ENCODE data around the gene CTSZ. TPM values are rescaled to one million over a fixed set of nuclear protein-coding genes. Genes with fewer than 3 reads are reported as not detected.

Gene CTSZ
- total and polyA plus RNA-seq, 10 of the 15 experiments (the other 5 are each of a cell fraction or from before 2014, with no cell fraction given), result 6.0 to 301 (median 154) TPM

DNA sequence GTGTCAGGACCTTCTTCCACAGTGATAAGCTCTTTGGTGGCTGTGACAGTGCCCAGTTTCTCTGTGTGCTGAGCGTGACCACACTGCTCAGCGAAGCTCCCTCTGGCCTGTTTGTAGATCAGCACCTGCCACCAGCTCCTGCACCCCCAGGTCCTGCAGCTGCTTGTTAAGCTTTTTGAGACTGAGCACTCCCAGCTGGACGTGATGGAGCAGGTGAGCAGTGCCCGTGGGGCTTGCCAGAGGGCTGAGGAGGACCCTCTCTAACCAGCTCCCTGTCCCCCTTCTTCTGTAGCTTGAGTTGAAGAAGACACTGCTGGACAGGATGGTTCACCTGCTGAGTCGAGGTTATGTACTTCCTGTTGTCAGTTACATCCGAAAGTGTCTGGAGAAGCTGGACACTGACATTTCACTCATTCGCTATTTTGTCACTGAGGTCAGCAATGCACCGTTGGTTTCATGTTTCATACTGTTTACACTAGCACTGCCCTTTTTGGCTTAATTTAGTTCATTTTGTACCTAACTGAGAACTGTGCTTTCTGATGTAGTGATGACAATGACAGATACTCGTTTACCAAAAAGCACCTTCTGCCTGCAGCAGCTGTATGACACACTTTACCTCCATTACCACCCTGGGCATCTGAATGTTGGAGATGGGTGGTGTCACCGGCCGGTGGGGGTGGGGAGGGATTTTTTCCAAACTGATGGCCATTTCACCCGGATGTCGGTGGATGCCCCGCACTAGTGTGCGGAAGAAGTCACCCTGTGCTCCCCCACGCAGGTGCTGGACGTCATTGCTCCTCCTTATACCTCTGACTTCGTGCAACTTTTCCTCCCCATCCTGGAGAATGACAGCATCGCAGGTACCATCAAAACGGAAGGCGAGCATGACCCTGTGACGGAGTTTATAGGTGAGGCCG lies 13.5 kb downstream of the CTSZ start (continued):
- TF ChIP-seq TARDBP (IDR thresholded peaks at IDR 0.05; ENCODE audit: borderline replicate concordance), result 0 out of 2 replicates have a peak, but pooled peaks have one; percentile 8
- TF ChIP-seq SUPT20H (IDR thresholded peaks at IDR 0.05; ENCODE audit: borderline replicate concordance, control insufficient read depth, low read depth, low read length), result no peak
- no peak for TF ChIP-seq HDGF (IDR thresholded peaks at IDR 0.05)
- no peak for TF ChIP-seq CEBPB (IDR thresholded peaks at IDR 0.05; ENCODE audit: borderline replicate concordance in 1 of 2, low read depth in 2 of 2, low read length in 2 of 2)
- no peak for TF ChIP-seq SIN3A (IDR thresholded peaks at IDR 0.05; ENCODE audit: low read depth, low read length)
- no peak for TF ChIP-seq TCF3 (IDR thresholded peaks at IDR 0.05; ENCODE audit: borderline replicate concordance, insufficient read depth, low read depth, low read length)
- TF ChIP-seq, protein P1, sequence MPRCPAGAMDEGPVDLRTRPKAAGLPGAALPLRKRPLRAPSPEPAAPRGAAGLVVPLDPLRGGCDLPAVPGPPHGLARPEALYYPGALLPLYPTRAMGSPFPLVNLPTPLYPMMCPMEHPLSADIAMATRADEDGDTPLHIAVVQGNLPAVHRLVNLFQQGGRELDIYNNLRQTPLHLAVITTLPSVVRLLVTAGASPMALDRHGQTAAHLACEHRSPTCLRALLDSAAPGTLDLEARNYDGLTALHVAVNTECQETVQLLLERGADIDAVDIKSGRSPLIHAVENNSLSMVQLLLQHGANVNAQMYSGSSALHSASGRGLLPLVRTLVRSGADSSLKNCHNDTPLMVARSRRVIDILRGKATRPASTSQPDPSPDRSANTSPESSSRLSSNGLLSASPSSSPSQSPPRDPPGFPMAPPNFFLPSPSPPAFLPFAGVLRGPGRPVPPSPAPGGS (IDR thresholded peaks at IDR 0.05; ENCODE audit: borderline replicate concordance, insufficient read depth, low read depth, low read length, poor library complexity, severe bottlenecking), result no peak
- peak; percentile 40; the same call in 1 of the 2 replicates for TF ChIP-seq PML (IDR thresholded peaks at IDR 0.05; ENCODE audit: low read length)
- TF ChIP-seq ZZZ3 (IDR thresholded peaks at IDR 0.05; ENCODE audit: control insufficient read depth, insufficient read length, low read depth), result no peak
- TF ChIP-seq, protein P2, sequence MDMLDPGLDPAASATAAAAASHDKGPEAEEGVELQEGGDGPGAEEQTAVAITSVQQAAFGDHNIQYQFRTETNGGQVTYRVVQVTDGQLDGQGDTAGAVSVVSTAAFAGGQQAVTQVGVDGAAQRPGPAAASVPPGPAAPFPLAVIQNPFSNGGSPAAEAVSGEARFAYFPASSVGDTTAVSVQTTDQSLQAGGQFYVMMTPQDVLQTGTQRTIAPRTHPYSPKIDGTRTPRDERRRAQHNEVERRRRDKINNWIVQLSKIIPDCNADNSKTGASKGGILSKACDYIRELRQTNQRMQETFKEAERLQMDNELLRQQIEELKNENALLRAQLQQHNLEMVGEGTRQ (IDR thresholded peaks at IDR 0.05; ENCODE audit: borderline replicate concordance, low read depth, low read length), result no peak
- TF ChIP-seq, protein P3, sequence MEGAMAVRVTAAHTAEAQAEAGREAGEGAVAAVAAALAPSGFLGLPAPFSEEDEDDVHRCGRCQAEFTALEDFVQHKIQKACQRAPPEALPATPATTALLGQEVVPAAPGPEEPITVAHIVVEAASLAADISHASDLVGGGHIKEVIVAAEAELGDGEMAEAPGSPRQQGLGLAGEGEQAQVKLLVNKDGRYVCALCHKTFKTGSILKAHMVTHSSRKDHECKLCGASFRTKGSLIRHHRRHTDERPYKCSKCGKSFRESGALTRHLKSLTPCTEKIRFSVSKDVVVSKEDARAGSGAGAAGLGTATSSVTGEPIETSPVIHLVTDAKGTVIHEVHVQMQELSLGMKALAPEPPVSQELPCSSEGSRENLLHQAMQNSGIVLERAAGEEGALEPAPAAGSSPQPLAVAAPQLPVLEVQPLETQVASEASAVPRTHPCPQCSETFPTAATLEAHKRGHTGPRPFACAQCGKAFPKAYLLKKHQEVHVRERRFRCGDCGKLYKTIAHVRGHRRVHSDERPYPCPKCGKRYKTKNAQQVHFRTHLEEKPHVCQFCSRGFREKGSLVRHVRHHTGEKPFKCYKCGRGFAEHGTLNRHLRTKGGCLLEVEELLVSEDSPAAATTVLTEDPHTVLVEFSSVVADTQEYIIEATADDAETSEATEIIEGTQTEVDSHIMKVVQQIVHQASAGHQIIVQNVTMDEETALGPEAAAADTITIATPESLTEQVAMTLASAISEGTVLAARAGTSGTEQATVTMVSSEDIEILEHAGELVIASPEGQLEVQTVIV (IDR thresholded peaks at IDR 0.05; ENCODE audit: borderline replicate concordance, partially characterized antibody), result no peak
- TF ChIP-seq MTA3 (IDR thresholded peaks at IDR 0.05; ENCODE audit: borderline replicate concordance, low read length), result 0 out of 2 replicates have a peak, but pooled peaks have one; percentile 24
- TF ChIP-seq, protein P4, sequence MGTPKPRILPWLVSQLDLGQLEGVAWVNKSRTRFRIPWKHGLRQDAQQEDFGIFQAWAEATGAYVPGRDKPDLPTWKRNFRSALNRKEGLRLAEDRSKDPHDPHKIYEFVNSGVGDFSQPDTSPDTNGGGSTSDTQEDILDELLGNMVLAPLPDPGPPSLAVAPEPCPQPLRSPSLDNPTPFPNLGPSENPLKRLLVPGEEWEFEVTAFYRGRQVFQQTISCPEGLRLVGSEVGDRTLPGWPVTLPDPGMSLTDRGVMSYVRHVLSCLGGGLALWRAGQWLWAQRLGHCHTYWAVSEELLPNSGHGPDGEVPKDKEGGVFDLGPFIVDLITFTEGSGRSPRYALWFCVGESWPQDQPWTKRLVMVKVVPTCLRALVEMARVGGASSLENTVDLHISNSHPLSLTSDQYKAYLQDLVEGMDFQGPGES (IDR thresholded peaks at IDR 0.05), result no peak
- no peak for TF ChIP-seq NRF1 (conservative IDR thresholded peaks at IDR 0.05; ENCODE audit: low read depth, low read length)
- TF ChIP-seq POLR2AphosphoS5 (IDR thresholded peaks at IDR 0.05; ENCODE audit: low read length), result 0 out of 2 replicates have a peak, but pooled peaks have one; percentile 50
- TF ChIP-seq ZNF622 (IDR thresholded peaks at IDR 0.05), result no peak
- no peak for TF ChIP-seq SREBF2 (IDR thresholded peaks at IDR 0.05; ENCODE audit: low read length)
- TF ChIP-seq KLF5 (IDR thresholded peaks at IDR 0.05; ENCODE audit: partially characterized antibody), result no peak
- TF ChIP-seq POLR2A (IDR thresholded peaks at IDR 0.05; ENCODE audit: low read depth, low read length), result peak; percentile 68
- TF ChIP-seq JUND (IDR thresholded peaks at IDR 0.05; ENCODE audit: low read depth, low read length), result no peak
- no peak for TF ChIP-seq SUZ12 (IDR thresholded peaks at IDR 0.05; ENCODE audit: unreplicated experiment)
- TF ChIP-seq CBX5 (IDR thresholded peaks at IDR 0.05; ENCODE audit: low read depth), result no peak
- TF ChIP-seq EP300 (IDR thresholded peaks at IDR 0.05; ENCODE audit: borderline replicate concordance in 1 of 2, control insufficient read depth in 1 of 2, low read depth in 2 of 2, low read length in 2 of 2), result peak; percentile 37 to 54; a peak in 2 of 4 replicates
- TF ChIP-seq POLR2AphosphoS2 (IDR thresholded peaks at IDR 0.05; ENCODE audit: low read depth, low read length), result no peak; the same call in 1 of the 2 replicates
- TF ChIP-seq CHD4 (IDR thresholded peaks at IDR 0.05), result no peak

Data from GM12878 (cell line).